HG03575 (cell line): ENCODE results near the gene ATP2C2.
"Not testable (repeated sequence)": the region's sequence is repeated elsewhere in the genome, so short reads cannot be mapped to it uniquely, and the experiment has no call there.

Source experiments
- ATAC-seq: cut with Tn5 transposase; IDR thresholded peaks from one replicate; pipeline ENCODE4 v1.9.1; 2021; ENCODE audit not compliant: unreplicated experiment, insufficient number of reproducible peaks, low FRiP score; ENCODE audit errors: extremely low read depth

The ATP2C2 gene

DNA sequence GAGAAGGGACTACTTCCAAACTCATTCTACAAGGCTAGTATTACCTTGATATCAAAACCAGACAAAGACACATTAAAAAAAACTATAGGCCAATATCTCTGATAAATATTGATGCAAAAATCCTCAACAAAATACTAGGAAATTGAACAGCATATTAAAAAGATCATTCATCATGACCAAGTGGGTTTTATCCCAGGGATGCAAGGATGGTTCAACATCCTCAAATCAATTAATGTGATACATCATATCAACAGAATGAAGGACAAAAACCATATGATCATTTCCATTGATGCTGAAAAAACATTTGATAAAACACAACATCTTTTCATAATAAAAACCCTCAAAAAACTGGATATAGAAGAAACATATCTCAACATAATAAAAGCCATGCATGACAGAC lies 31.1 kb upstream of the ATP2C2 start:
- not testable (repeated sequence) for ATAC-seq

DNA sequence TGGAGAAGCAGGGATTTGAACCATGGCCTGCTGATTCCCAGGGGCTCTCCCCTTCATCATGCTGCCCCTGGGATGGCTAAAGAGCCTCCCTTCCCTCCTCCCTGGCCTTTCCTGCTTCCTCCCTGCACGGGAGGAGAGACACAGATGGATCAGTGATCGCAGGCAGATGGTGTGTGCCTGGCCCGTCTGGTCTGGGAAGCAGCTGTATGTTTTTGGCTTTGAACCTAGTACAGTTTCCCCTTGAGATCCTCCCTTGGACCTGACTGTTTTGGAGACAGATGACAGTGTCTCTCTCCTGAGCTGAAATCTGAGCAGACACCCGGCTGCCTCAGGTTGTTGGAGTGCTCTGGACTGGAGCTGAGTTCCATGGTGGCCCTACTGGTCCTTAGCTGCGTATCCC lies 29.0 kb upstream of the ATP2C2 start:
- ATAC-seq: no peak

DNA sequence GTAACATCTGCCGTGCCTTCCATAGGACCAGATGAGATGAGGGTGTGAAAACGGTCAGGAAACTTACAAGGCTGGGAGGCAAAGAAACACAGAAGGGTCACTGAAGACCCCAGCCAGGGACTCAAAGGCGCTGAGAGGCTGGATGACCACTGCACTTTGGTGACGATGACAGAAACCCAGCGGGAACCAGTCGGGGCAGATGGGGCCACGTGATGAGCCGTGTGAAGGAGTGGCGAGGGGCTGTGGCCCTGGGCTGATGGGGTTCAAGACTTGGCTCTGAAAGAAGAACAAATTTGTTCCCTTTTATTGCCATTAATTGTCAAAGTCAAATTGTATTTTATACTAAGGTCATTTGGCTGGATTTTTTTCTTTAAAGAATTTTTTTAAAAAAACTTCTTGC lies 28.6 kb upstream of the ATP2C2 start:
- no peak for ATAC-seq

DNA sequence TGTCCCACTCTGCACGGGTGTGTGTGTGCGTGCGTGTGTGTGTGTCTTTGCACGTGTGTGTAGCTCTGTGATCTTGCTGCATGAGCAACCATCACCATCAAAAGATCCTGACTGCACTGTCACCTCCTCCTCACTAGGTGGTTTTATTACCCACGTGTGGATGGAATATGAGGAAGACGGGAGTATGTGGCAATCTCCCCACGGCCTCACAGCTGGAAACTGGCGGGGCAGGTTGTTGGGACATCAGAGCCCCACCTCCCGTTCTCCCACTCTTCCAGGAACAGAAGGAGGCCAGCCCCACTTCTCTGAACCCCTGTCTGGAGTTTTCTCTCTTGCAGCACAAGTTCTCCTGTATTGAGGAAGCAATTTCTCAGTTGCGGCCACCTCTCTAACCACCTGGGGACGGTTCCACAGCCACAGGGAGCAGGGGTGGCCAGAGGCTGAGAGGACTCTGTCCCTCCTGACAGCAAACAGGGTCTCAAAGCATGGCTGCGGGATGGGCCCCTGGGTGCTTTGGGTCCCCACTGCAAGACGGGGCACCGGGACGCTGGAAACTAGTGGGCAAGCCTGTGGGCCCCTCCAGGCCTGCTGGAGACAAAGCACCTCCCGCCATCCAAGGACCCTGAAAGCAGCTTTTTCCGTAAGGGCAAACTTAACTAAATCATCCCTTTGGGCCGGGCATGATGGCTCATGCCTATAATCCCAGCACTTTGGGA lies 27.9 kb upstream of the ATP2C2 start:
- no peak for ATAC-seq

DNA sequence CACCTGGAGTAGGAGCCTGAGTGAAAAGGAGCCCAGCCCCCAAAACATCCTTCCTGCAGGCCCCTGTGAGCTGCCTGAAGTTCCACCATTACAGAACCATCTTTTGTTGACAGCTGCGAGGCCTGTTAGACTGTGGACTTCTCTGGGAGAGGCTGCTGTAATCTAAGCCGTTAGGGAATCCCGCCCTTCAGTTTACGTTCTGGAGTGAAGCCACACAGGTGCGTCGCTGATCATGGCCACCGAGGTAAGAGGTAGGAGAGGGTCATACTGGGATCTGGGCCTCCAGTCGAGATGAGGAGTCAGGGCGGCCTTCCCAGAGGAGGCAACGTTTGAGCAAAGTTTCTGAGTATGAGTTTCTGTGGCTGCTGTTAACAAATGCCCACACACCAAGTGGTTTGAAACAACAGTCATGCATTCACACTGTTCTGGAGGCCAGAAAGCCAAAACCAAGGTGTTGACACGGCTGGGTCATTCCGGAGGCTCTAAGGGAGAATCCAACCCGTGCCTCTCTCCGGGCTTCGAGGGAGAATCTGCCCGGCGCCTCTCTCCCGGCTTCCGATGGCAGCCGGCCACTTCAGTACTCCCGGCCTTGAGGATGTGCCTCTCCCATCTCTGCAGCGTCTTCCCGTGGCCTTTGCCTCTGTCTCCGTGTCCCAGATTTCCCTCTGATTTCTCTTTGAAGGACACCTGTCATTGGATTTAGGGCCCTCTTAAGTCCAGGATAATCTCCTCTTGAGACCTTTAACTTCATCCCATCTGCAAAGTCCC lies 26.6 kb upstream of the ATP2C2 start:
- no peak for ATAC-seq

DNA sequence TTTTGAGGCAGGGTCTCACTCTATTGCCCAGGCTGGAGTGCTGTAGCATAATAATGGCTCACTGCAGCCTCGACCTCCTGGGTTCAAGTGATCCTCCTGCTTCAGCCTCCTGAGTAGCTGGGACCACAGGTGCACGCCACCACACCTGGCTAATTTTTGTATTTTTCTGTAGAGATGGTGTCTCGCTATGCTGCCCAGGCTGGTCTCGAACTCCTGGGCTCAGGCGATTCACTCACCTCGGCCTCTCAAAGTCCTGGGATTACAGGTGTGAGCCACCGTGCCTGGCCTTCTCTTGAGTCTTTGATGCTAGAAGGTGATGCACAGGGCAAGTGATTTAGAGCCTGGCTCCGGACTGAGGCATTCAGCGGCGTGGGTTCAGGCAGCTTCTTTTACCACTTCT lies 24.5 kb upstream of the ATP2C2 start:
- ATAC-seq: not testable (repeated sequence)

DNA sequence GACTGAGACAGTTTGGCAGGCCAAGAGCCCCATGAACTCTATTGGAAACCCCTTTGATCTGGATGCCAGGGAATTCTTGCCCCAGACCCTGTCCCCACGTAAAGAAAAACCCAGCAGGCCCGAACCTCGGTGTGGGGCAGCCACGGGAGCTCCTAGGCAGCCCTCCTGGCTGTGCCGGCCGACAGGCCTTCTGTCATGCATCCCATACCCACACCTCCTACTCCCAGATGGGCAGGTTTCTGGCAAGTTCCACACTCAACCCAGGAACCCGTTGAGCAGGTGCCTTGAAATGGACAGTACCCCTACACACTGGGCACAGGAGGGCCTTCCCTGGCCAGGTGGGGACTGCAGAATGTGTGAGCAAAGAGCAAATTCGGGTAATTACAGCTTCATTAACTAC lies 23.6 kb upstream of the ATP2C2 start:
- no peak for ATAC-seq

DNA sequence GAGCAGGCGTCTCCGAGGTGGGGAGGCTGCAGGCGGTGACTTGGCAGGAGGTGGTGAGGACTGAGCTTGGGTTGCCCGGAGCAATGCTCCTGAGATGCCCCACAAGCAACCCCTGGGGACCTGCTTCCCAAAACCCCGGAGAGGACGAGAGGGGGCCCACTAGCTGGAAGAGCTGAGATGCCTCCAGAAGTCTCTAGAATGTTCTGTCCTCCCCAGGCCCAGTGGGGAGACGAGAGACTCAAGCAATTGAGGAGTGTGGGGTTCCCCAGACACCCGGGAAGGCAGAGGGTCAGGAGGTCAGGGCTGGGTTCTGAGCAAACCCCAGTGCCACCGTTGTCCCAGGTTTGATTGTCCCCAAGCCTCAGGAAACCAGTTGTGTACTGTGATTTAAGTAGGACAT lies 21.2 kb upstream of the ATP2C2 start:
- no peak for ATAC-seq

DNA sequence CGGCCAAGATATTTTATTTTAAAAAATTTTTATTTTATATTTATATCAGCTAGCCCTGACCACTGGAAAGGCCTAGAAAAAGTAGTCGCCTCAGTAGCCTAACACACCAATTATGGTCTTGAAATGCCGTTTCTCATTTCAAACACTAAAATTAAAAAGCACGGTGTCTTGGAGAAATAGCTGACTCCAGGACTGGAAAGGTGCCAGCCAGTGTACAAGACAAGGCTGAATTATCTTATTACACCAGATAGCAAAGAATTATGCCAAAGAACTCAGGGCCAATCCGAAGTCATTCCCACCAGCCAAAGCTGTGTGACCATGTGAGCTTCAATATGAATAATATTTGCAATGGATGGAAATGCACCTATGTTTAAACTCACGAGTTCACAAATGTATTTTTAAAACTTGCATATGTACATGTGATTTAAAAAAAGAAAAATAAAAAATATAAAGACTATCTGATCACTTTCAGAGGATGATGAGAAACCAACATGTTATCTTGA lies 19.9 kb upstream of the ATP2C2 start:
- no peak for ATAC-seq

DNA sequence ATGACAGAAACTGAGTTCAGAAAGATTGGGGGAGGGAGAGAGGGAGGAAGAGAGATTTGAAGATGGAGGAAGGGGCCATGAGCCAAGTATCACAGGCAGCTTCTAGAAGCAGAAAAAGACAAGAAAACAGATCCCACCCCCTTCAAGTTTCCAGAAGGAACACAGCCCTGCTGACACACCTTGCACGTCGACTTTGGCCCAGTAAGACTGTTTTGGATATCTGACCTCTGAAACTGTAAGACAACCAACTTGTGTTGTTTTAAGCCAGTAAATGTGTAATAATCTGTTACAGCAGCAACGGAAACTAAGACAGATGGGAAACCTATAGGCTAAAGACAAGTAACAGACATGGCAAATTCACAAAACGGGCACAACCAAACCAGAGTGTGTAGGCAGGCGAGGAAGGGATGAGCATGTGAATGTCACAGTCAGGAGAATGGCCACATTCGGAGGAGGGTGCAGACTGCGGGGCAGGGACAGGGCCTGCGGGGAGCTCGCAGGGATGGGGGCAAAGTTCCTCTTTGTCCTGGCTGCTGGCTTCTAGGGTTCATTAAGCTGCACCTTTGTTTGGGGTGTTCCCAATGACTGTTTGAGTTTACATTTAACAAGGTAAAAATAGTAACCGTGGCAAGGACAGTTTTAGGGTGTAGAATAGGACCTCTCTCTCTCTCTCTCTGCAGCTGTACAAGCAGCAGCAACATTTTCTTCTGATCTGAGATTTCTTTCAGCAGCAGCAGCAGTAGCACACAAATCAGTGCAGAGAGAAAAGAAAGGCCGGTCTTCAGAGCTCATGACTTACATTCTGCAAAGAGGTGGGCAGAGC lies 18.3 kb upstream of the ATP2C2 start:
- no peak for ATAC-seq

DNA sequence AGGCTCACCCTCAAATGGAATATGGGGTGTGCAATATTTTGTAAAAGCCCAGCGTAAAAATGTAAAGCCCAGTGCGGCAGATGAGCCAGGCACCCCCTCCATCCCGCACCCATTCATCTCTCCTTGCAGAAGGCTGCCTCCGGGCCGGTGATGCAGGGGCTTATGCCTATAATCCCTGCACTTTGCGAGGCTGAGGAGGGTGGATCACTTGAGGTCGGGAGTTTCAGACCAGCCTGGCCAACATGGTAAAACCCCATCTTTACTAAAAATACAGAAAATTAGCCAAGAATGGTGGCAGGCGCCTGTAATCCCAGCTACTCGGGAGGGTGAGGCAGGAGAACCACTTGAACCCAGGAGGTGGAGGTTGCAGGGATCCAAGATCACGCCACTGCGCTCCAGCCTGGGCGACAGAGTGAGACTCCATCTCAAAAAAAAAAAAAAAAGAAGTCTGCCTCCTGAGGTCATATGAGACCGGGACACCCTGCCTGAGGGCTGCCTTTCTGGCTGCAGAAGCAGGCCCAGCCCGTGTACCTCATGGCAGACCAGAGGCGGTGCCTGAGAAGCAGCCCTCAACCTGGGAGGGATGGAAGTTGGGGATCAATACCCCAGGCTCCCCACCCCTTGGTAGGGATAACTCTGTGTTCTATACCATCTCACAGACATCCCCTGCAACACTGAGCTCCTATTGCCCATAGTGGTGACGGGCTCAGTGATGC lies 17.5 kb upstream of the ATP2C2 start:
- ATAC-seq: no peak

DNA sequence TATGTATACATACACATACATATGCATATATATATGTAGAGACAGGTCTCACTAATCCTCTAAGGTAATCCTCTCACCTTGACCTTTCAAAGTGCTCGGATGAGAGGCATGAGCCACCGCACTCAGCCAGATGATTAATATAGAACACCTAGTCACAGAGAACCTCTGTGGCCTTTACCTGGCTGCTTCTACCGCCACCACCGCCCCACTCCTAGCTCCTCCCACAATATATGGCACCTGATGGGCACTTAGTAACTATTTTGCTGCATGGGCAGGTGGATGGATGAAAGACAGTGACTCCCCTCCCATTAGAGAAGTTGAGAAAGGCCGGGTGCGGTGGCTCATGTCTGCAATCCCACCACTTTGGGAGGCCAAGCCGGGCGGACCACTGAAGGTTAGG lies 16.7 kb upstream of the ATP2C2 start:
- no peak for ATAC-seq

DNA sequence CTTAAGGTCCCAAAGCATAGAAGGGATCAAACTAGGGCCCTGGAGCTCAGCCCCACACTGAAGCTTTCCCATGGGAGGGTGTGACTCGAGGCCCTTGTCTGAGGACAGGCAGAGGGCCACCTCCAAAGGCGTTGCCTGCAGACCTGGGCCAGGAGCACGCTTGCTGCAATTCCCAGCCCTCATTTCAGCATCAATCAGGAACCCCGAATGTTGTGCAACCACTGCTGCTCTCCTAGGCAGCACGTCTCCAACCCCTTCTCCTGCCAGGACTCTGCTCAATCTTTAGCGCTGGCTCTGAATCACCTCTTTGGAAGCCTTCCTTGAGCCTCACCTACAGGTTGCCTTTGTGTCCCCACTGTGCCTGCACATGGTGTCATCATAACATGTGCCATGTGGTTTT lies 14.0 kb upstream of the ATP2C2 start:
- ATAC-seq: no peak

DNA sequence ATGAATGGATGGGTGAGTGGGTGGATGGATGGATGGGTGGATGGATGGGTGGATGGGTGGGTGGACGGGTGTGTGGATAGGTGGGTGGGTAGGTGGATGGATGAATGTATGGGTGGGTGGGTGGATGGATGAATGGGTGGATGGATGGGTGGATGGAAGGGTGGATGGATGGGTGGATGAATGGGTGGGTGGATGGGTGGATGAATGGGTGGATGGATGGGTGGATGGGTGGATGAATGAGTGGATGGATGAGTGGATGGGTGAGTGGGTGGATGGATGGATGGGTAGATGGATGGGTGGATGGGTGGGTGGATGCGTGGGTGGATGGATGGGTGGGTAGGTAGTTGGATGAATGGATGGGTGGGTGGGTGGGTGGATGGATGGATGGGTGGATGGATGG lies 13.2 kb upstream of the ATP2C2 start:
- ATAC-seq: no peak

DNA sequence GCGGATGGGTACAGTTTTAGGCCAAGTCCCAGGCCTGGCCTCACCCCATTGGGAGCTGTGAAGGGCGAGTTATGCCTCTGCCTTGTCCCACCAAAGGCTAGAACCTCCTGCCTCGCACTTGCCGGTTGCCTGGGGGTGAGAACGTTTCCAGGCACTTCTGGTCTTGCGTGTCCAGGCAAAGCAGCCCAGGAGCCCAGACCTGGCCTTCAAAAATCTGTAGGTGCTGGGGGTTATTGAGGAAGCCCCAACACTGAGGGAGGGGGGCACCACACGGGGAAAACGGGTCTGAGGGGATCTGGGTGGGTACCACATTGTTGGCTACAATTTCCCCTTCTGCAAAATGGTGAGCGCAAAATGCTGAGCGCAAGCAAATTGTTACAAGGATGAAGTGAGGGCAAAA lies 12.2 kb upstream of the ATP2C2 start:
- no peak for ATAC-seq

DNA sequence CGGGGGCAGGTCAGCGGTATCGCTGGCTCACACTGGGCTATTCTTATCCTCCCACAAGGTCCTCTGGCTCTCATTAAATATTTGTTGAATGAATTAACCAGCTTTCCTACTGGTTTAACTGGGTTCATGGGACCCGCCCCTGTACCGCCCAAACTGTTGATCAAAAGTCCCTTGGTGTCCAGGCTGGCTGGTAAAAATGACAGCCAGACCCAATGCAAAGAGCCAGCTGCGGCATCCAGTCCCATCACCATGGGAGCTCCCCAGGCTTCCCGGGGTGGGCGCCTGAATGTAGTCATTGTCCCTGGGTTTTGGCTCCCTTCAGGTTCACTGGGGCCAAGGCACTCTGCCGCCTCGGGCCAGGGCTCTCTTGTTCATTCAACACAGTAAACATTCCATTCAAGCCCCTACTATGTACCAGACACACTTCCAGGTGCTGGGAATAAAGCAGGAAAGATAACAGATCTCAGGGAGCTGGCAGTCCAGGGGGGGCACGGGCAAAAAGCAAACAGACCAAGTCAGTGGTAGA lies 11.7 kb upstream of the ATP2C2 start:
- ATAC-seq: no peak

DNA sequence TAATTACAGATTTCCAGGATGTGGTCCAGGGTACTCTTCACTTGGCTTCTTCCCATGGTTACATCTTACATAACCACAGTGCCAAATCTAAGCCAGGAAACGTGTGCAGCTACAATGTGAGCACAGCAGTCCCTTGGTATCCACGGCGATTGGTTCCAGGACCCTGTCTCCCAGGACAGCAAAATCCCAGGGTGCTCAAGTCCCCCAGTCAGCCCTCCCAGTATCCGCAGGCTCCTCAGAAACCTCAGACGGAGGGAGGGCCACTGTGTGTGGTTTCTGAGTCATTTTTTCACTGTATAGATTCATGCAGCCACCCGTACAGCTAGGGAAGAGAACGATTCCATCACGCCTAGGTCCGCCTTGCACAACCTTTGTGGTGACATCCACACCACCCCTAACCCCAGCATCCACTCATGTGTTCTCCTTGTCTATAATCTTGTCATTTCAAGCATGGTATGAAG lies 11.1 kb upstream of the ATP2C2 start:
- no peak for ATAC-seq

DNA sequence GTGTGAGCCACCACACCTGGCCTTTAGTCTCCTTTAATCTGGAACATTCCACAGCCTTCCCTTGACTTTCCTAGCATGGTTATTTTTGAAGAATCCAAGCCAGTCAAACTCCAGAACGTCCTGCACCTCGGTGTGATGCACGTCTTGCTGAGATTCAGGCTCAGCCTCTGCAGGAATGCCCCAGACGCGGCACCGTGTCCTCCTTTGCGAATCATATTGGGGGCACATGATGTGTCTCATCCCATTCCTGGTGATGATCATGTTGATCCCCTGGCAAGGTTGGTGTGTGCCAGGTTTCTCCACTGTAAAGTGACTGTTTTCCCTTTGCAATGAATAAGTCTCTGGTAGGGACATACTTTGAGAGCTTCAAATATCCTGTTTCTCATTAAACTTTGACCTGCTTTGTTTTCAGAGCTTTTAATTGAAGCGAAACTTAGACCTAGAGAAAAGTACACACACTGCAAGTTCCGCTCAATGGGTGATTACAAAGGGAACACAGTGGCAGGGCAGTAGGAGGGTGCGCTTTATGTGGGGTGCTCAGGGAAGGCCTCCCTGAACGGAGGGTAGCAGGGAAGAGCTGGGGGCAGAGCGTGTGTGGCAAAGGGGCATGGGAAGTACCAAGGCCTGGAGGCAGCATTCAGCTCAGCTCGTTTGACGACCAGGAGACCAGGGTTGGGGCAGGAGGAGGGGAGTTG lies 9.6 kb upstream of the ATP2C2 start:
- ATAC-seq: no peak
